ENCODE results near the gene ATF6.

The ATF6 gene

GRCh38 chr1:161869291-161869690 is 103.2 kb downstream of the ATF6 start:
- TF ChIP-seq, protein P1, sequence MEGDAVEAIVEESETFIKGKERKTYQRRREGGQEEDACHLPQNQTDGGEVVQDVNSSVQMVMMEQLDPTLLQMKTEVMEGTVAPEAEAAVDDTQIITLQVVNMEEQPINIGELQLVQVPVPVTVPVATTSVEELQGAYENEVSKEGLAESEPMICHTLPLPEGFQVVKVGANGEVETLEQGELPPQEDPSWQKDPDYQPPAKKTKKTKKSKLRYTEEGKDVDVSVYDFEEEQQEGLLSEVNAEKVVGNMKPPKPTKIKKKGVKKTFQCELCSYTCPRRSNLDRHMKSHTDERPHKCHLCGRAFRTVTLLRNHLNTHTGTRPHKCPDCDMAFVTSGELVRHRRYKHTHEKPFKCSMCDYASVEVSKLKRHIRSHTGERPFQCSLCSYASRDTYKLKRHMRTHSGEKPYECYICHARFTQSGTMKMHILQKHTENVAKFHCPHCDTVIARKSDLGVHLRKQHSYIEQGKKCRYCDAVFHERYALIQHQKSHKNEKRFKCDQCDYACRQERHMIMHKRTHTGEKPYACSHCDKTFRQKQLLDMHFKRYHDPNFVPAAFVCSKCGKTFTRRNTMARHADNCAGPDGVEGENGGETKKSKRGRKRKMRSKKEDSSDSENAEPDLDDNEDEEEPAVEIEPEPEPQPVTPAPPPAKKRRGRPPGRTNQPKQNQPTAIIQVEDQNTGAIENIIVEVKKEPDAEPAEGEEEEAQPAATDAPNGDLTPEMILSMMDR (IDR thresholded peaks at IDR 0.05; ENCODE audit: low read depth, low read length), result no peak
- DNase-seq (ENCODE audit: extremely low read depth, low read depth), result no peak

GRCh38 chr1:161872506-161872905 is 106.4 kb downstream of the ATF6 start:
- TF ChIP-seq, protein P1 (IDR thresholded peaks at IDR 0.05; ENCODE audit: low read depth, low read length), result no peak
- no peak for DNase-seq (ENCODE audit: extremely low read depth, low read depth)

DNA sequence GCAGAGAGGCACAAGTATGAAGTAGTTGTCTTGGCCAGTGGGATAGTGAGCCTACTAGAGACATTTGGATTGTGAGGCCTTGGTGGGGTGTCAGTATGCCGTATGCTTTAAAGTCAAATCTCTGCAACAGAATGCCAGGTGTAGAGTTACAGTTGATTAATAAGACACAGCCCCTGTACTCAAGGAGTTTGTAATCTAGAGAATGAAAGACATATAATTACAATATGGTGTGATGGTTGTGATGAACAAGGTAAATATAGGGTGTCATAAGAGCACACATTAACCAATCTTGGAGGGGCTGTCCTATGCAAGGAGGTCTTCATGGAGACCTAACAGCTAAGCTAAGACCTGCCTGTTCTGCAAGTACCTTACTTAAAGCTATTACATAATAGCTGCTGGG is 113.1 kb downstream of the ATF6 start:
- no peak for DNase-seq (ENCODE audit: extremely low read depth, low read depth)
- TF ChIP-seq, protein P1 (IDR thresholded peaks at IDR 0.05; ENCODE audit: low read depth, low read length), result no peak

- DNase-seq (ENCODE audit: extremely low read depth, low read depth), result no peak
- TF ChIP-seq, protein P1 (IDR thresholded peaks at IDR 0.05; ENCODE audit: low read depth, low read length), result no peak
Observed at GRCh38 chr1:161884475-161884874, 118.4 kb downstream of the ATF6 start.

- DNase-seq (ENCODE audit: extremely low read depth, low read depth), result no peak
- TF ChIP-seq, protein P1 (IDR thresholded peaks at IDR 0.05; ENCODE audit: low read depth, low read length), result no peak
Observed at GRCh38 chr1:161885003-161885402, 118.9 kb downstream of the ATF6 start.

DNA sequence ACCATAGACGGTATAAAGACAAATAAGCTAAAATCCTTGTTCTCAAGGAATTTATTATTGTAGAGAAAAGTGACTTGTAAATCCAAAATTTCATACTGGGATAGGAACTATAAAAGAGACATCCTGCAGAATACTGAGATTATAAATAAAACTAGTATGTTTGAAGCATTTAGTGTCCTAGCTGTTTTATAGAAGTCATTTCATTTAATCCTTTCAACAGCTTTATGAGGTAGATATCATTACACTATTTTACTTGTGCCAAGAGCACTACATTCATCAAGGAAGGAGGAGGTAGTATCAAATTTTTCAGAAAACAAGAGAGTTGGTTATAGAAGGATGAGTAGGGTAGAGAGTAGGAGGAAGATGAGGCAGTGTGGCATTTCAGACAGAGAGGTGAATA is 119.6 kb downstream of the ATF6 start:
- DNase-seq (ENCODE audit: extremely low read depth, low read depth), result no peak

DNA sequence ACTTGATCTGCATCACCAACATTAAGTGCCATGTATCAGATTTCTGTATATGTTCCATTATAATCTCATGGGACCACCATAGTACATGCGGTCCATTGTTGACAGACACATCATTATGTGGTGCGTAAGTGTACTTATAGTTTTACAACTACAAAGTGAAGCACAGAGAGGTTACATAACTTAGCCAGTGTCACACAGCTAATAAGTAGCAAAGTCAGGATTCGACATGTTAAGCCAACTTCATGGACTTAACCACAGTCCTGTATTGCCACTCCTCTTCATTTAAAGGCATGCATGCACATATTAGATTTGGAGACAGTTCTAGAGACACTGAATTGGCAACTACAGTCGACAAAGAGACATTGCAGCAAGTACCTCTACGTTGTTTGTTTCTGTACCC is 120.5 kb downstream of the ATF6 start:
- no peak for DNase-seq (ENCODE audit: extremely low read depth, low read depth)
- TF ChIP-seq, protein P1 (IDR thresholded peaks at IDR 0.05; ENCODE audit: low read depth, low read length), result no peak

More for the DNA sequence above, 119.6 kb downstream of the ATF6 start:
- TF ChIP-seq, protein P1 (IDR thresholded peaks at IDR 0.05; ENCODE audit: low read depth, low read length), result no peak
